DND-41 (cell line): ENCODE results near the gene TBC1D22A.

ENCODE experiments used
- EZH2 ChIP-seq: IDR thresholded peaks from 3 replicates; pipeline ENCODE4 v1.6.1; 2012; ENCODE audit warnings: borderline replicate concordance, low read depth, mild to moderate bottlenecking, moderate library complexity, low read length, inconsistent platforms; ENCODE audit not compliant: severe bottlenecking
- TF ChIP-seq, protein P1 (sequence below): IDR thresholded peaks from 2 replicates; pipeline ENCODE4 v1.5.1; 2012; ENCODE audit warnings: borderline replicate concordance, low read length, moderate library complexity, mild to moderate bottlenecking; ENCODE audit not compliant: poor library complexity, severe bottlenecking; ENCODE audit errors: extremely low read depth

DNA sequence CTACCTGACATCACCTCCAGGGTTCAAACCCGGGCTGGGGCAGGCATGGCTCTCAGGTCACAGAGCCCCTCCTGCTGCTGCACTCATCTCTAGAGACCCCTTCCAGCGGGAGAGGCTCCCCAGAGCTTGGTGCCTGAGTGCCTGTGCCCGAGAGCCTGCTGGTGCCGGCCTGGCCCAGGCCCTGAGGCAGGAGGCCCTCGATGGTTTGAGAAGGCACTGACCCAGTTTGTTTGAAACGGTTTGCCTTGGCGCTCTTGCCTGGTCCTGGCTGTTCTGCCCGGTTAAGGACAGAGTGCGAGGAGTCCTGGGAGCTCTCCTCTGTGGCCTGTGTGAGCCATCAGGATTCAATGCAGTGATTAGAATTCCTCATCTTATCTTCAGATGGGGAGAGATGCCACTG is 88.9 kb downstream of the TBC1D22A start:
- TF ChIP-seq, protein P1, sequence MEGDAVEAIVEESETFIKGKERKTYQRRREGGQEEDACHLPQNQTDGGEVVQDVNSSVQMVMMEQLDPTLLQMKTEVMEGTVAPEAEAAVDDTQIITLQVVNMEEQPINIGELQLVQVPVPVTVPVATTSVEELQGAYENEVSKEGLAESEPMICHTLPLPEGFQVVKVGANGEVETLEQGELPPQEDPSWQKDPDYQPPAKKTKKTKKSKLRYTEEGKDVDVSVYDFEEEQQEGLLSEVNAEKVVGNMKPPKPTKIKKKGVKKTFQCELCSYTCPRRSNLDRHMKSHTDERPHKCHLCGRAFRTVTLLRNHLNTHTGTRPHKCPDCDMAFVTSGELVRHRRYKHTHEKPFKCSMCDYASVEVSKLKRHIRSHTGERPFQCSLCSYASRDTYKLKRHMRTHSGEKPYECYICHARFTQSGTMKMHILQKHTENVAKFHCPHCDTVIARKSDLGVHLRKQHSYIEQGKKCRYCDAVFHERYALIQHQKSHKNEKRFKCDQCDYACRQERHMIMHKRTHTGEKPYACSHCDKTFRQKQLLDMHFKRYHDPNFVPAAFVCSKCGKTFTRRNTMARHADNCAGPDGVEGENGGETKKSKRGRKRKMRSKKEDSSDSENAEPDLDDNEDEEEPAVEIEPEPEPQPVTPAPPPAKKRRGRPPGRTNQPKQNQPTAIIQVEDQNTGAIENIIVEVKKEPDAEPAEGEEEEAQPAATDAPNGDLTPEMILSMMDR, result no peak
- no peak for TF ChIP-seq EZH2
